SK-MEL-5 (cell line): ENCODE data around the gene UGT1A8. TPM values are rescaled to one million over a fixed set of nuclear protein-coding genes. Genes with fewer than 3 reads are reported as not detected.

Source experiments
- DNase-seq: peaks from one replicate; pipeline ENCODE4 v3.0.0-alpha.2; 2016; ENCODE audit warnings: low read depth, low spot score
- in situ Hi-C: cut with HindIII; loops from 2 replicates; pipeline ENCODE4 v1.10.0; 2016; ENCODE audit warnings: low sequenced_read_pairs, high pct_unique_total_duplicates, low pct_unique_long_range_greater_than_20kb
- total RNA-seq: library from RNA; depleted of rRNA; stranded (reverse); fragments of >200 nt; shearing (Covaris generic); gene quantifications from 2 replicates; pipeline ENCODE4 v1.2.3, GENCODE V29; 2014

Gene UGT1A8
- total RNA-seq, 1 experiment from 2014 or later = not detected

DNA sequence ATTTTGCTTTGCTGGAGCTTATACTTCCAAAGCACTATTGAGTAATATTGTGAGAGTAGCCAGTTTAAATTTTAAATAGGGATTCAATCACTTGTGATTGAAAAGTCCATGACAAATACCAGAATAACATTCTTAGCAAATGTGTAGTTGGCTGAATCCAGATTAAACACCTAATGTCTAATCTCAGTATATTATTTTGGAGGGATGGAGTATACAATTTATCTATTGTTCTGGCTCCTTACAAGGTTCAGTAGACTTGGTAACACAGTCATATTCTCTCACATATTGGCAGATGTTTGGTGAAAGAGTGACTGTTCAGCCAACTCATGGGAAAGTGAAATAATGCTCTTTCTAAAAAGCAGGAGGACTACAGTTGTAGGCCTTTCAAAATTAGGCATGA lies 56.5 kb downstream of the UGT1A8 start:
- in situ Hi-C loops = no loop called here
- DNase-seq = no peak

- in situ Hi-C loops = no loop called here
- no peak for DNase-seq
Measured at GRCh38 chr2:233674314-233674713, 56.9 kb downstream of the UGT1A8 start.

DNA sequence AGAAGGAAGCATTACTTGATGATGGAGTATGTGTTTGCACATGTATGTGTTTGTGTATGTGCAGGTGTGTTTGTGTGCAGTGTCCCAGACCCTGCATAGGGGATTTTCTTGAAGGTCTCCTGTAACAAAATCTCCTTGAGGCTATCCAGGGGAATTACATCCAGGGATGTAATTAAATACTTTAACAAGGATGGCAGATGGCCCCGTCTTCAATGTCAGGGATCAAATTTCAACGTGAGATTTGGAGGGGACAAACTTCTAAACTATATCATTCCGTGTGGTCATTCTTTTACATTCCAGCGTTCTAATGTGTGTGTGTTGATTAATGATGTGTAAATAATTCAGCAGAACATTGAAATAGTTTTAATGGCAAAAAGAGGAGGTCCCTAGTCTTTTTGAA lies 57.6 kb downstream of the UGT1A8 start:
- DNase-seq = no peak
- in situ Hi-C loops = no loop called here

DNA sequence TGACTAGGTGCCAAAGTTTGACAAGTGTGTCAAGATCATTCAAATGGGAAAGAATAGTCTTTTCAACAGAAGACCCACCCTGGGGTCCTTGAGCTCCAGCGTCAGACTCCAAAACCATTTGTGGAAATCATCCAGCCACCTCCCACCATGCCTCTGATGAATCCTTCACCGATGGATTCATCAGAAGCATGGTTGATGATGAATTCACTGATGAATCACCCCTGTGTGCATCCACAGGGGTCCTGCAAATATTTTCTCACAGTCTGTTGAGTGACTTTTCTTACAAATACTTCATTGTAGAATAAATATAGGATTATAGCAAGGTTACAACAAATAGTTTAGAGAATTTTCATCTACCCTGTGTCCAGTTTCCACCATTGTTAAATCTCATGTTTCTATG lies 58.6 kb downstream of the UGT1A8 start:
- no peak for DNase-seq
- in situ Hi-C loops = no loop called here

- in situ Hi-C loops = no loop called here
- DNase-seq = no peak
Measured at GRCh38 chr2:233679196-233679595, 61.8 kb downstream of the UGT1A8 start.

DNA sequence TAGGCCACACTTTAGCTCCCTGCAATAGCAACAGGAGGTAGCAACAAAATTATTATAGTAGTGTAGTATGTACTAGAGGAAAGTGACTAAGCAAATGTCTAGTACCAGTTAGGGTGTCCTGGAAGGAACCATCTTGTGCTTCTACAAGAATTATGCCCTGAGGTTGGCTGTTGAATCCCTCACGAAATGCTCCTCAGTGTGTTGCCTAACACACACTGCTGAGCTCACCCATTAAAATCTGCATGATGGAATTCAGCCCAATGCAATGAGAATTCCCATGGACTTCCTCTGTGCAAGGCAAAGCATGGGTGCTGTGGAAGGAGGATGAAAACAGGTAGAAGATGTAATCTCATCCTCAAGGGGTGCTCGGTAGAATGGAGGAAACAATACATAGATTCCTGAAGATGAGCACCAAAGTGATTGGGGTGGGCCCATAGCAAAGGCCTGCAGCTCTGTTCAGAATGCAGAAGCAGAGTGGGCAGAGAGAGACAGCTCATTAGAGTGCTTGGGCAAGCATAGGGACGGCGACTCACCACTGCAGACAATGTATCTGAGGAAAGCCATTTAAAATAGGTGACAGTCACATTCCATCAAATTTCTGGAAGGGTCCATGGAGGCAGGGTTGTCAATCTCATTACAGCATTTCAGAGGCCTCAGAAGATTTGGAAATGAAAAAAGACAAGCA lies 63.1 kb downstream of the UGT1A8 start:
- in situ Hi-C loops = no loop called here
- DNase-seq = no peak

- in situ Hi-C loops = no loop called here
- DNase-seq = no peak
Measured at GRCh38 chr2:233681521-233682099, 64.2 kb downstream of the UGT1A8 start, which contains the start of gene UGT1A7. Gene UGT1A7 (plus strand): TSS chr2:233681901. CDS start chr2:233681938, 37 bp downstream.

- no peak for DNase-seq
- in situ Hi-C loops = no loop called here
Measured at GRCh38 chr2:233684640-233685039, 67.2 kb downstream of the UGT1A8 start.

DNA sequence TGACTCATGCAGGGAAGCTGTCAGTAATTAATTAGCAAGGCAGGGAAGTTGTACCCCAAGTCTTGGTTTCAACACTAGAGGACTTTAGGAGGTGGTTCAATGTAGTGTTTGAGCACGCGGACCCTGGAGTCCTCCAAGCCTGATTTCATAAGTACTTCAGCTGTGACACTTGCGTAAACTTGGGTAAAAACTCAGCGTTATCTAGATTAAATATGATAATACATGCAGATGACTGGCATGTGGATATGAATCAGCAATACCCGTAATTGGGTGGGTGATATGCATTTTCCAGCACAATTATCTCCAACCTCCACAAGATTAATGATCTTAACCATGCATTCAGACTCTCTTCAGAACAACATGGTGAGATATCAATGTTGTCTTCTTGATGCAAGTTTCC lies 69.5 kb downstream of the UGT1A8 start:
- DNase-seq = no peak
- in situ Hi-C loops = no loop called here

GRCh38 chr2:233688341-233688740 lies 70.9 kb downstream of the UGT1A8 start:
- DNase-seq = no peak
- in situ Hi-C loops = no loop called here

- in situ Hi-C loops = no loop called here
- no peak for DNase-seq
Measured at GRCh38 chr2:233689031-233689430, 71.6 kb downstream of the UGT1A8 start.

- in situ Hi-C loops = no loop called here
Measured at GRCh38 chr2:233689501-233689900, 72.1 kb downstream of the UGT1A8 start.

GRCh38 chr2:233690444-233690843 lies 73.0 kb downstream of the UGT1A8 start:
- in situ Hi-C loops = no loop called here
- no peak for DNase-seq

More at GRCh38 chr2:233689501-233689900, 72.1 kb downstream of the UGT1A8 start:
- DNase-seq = no peak

DNA sequence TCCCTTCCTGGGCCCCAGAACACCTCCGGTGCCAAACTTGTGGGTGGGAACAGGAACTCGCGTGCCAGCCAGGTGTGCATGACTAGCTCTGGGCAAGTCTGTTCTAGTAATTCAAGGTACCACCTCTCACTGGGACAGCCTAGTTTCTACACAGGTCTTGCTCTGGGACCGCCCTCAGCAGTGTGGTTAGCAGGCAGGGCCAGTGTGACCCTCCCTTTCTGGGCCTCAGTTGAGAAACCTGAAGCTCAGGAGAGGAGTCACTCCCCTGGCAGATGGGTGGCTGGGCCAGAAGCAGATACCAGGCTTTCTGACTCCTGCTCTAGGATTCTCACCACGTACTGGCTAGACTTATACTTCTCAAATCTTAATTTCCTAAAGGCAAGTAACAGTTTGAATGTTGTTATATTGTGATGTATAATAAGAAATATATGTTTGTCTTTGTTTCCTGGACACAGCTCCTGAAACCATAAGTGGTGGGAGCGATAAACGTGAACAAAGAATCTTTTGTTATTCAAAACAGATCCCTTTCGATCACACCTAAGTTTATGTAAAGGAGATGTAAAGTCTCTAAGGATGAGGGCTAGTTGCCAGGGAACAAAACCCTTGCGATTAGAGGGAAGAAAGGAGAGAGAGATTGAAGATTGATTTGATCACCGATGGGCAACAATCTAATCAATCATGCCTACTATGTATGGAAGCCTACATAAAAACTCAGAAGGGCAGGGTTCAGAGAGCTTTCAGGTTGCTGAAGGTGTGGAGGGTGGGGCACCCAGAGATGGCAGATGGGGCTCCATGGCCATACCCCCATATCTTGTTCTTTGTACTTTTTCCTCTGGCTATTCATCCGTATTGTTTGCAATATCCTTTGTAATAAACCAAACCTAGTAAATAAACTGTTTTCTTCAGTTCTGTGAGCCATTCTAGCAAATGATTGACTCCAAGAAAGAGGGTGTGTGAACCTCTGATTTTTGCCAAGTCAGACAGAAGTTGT lies 74.3 kb downstream of the UGT1A8 start:
- in situ Hi-C loops = no loop called here
- no peak for DNase-seq

GRCh38 chr2:233692648-233693047 lies 75.2 kb downstream of the UGT1A8 start, which contains the start of gene UGT1A6:
Gene UGT1A6 (plus strand): TSS chr2:233692890. CDS start chr2:233693005, 115 bp downstream.
- in situ Hi-C loops = no loop called here
- DNase-seq = no peak

GRCh38 chr2:233693963-233694362 lies 76.5 kb downstream of the UGT1A8 start:
- in situ Hi-C loops = no loop called here
- no peak for DNase-seq

DNA sequence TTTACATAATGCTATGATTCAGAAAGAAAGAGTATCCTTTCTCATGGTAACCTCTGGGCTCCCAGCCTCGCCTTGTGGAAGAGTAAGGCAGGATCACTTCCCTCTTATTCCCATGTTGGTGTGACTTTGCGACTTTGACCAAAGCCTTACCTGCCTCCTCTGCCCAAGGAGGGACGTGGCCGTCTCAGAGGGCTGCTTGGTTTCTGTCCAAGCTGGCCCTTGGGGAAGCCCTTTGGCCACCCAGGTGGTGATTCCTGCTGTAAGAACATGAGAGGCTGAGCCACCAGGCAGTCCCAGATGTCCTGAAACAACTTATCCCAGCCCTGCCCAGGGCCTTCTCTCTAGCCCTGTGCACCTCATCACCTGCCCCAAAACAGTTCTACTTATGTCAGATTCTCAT lies 81.3 kb downstream of the UGT1A8 start:
- in situ Hi-C loops = no loop called here
- no peak for DNase-seq

GRCh38 chr2:233699424-233700027 lies 82.1 kb downstream of the UGT1A8 start:
- in situ Hi-C loops = no loop called here
- no peak for DNase-seq
